HEK293 (cell line): Measurements from ENCODE around the gene FAM89B.

ENCODE experiments used
- KLF1 ChIP-seq: fragments of 450-650 bp; formaldehyde crosslinking; IDR thresholded peaks from 2 replicates; pipeline ENCODE4 v1.5.1; 2016; ENCODE audit warnings: missing biosample characterization, missing genetic modification characterization
- SP3 ChIP-seq: fragments of 450-650 bp; formaldehyde crosslinking; IDR thresholded peaks from 2 replicates; pipeline ENCODE4 v1.5.1; 2016; ENCODE audit warnings: missing biosample characterization, missing genetic modification characterization
- YY1 ChIP-seq: fragments of 450-650 bp; formaldehyde crosslinking; IDR thresholded peaks from 2 replicates; pipeline ENCODE4 v1.5.1; 2018; ENCODE audit warnings: missing biosample characterization, missing genetic modification characterization
- ZNF239 ChIP-seq: fragments of 450-650 bp; formaldehyde crosslinking; IDR thresholded peaks from 2 replicates; pipeline ENCODE4 v1.5.1; 2016; ENCODE audit warnings: missing biosample characterization, missing genetic modification characterization
- ZNF473 ChIP-seq: fragments of 450-650 bp; formaldehyde crosslinking; IDR thresholded peaks from 2 replicates; pipeline ENCODE4 v1.5.1; 2017; ENCODE audit warnings: missing biosample characterization, missing genetic modification characterization
- ZNF560 ChIP-seq: fragments of 450-650 bp; formaldehyde crosslinking; IDR thresholded peaks from 2 replicates; pipeline ENCODE4 v1.5.1; 2017; ENCODE audit warnings: missing biosample characterization, missing genetic modification characterization, borderline replicate concordance
- TF ChIP-seq, protein P1 (sequence below): fragments of 450-650 bp; formaldehyde crosslinking; IDR thresholded peaks from 2 replicates; pipeline ENCODE4 v1.5.1; 2016; ENCODE audit warnings: missing biosample characterization, missing genetic modification characterization

DNA sequence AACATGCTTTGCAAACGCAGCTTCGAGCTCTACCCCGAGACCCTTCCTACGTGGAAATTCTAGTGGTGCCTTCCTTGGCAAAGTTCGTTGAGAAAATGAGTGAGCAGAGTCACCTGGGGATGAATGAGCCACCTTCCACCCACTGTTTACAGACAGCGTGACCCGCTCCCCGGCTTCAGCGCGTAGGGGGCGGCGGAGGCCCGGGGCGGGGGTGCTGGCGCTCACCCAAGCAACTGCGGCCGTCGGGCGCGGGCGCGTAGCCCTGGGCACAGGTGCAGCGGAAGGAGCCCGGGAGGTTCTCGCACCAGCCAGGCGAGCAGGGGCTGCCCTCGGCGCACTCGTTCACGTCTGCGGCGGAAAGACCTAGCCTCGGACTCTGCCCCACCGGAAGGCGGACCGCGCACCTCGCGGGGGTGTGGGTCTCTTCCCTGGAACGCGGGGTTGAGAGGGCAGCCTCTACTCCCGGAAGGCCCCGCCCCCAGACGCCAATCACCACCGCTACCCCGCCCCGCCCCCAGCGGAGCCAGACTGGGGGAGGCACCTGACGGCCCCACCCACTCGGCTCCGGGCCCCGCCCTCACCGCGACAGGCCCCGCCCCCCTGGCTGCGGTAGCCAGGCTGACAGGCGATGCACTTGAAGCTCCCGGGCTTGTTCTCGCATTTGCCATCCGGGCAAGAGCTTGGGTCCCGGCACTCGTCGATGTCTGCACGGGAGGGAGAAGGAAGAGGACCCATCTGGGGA lies 25.9 kb upstream of the FAM89B start:
- TF ChIP-seq YY1 (tag by site-specific recombination) = no peak
- no peak for TF ChIP-seq ZNF473
- TF ChIP-seq ZNF560 = no peak
- TF ChIP-seq SP3 (tag by site-specific recombination) = peak; percentile 54
- TF ChIP-seq, protein P1, sequence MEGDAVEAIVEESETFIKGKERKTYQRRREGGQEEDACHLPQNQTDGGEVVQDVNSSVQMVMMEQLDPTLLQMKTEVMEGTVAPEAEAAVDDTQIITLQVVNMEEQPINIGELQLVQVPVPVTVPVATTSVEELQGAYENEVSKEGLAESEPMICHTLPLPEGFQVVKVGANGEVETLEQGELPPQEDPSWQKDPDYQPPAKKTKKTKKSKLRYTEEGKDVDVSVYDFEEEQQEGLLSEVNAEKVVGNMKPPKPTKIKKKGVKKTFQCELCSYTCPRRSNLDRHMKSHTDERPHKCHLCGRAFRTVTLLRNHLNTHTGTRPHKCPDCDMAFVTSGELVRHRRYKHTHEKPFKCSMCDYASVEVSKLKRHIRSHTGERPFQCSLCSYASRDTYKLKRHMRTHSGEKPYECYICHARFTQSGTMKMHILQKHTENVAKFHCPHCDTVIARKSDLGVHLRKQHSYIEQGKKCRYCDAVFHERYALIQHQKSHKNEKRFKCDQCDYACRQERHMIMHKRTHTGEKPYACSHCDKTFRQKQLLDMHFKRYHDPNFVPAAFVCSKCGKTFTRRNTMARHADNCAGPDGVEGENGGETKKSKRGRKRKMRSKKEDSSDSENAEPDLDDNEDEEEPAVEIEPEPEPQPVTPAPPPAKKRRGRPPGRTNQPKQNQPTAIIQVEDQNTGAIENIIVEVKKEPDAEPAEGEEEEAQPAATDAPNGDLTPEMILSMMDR (tag by site-specific recombination) = no peak
- peak; percentile 40; the same call in 1 of the 2 replicates for TF ChIP-seq KLF1 (tag by site-specific recombination)
- no peak for TF ChIP-seq ZNF239
